ENCODE data around the gene TULP1. TPM values are rescaled to one million over a fixed set of nuclear protein-coding genes. Genes with fewer than 3 reads are reported as not detected.

TULP1 gene
- total and polyA plus RNA-seq, 2 of the 8 experiments (the other 6 are each of a cell fraction or from before 2014, with no cell fraction given), result 3.2 to 6.8 TPM

- Histone ChIP-seq H4K5ac (ENCODE audit: insufficient read length, low read depth, low read length) (no peak overlapping the region), H3K4me3 (ENCODE audit: extremely low read depth in 1 of 4, insufficient read depth in 2 of 4, low read depth in 3 of 4, low read length in 4 of 4) (no peak overlapping the region), H4K91ac (replicated peaks; ENCODE audit: insufficient read length, low read length) (no peak overlapping the region), H3K27me3 (replicated peaks in 1 of 4; ENCODE audit: control insufficient read depth in 3 of 4, extremely low read depth in 1 of 4, insufficient read depth in 3 of 4, low read length in 3 of 4) (0 out of 7 replicates have a peak, but pooled peaks cover 0 to 2% (median 0%) of the 10 kb centered on the region in 4 experiments), H2BK15ac (ENCODE audit: low read length) (no peak overlapping the region), H4K8ac (ENCODE audit: extremely low read depth, insufficient read depth, low read length) (no peak overlapping the region), H2BK120ac (replicated peaks; ENCODE audit: low read depth, low read length) (no peak overlapping the region), H3K9ac (replicated peaks in 1 of 4; ENCODE audit: extremely low read depth in 1 of 4, low read depth in 3 of 4, low read length in 3 of 4) (no peak overlapping the region), H3K4me2 (ENCODE audit: insufficient read depth in 1 of 2, low read depth in 2 of 2, low read length in 2 of 2) (no peak overlapping the region), H3K79me2 (ENCODE audit: control insufficient read depth in 1 of 2, insufficient read depth in 2 of 2, low read length in 2 of 2) (no peaks in the 10 kb centered on the region), H3K23me2 (ENCODE audit: low read depth, low read length) (no peaks in the 10 kb centered on the region), H3K14ac (ENCODE audit: insufficient read length) (no peak overlapping the region), H3K9me3 (ENCODE audit: insufficient read depth in 2 of 2, low read depth in 1 of 2, low read length in 1 of 2) (no peaks in the 10 kb centered on the region), H3K56ac (replicated peaks; ENCODE audit: insufficient read length, low read depth, low read length) (no peak overlapping the region), H3K27ac (ENCODE audit: low read depth, low read length) (no peak overlapping the region), H3K36me3 (ENCODE audit: control insufficient read depth in 2 of 4, insufficient read depth in 4 of 4, low read length in 3 of 4) (no peaks in the 10 kb centered on the region), H4K20me1 (replicated peaks in 1 of 2; ENCODE audit: control insufficient read depth in 1 of 2, insufficient read depth in 2 of 2, low read length in 2 of 2) (no peaks in the 10 kb centered on the region), H2AFZ (ENCODE audit: low read length) (no peak overlapping the region), H3K18ac (ENCODE audit: extremely low read depth, low read length) (no peak overlapping the region), H3K4me1 (replicated peaks in 1 of 4; ENCODE audit: control insufficient read depth in 3 of 4, insufficient read depth in 4 of 4, low read length in 3 of 4) (peaks cover 0 to 8% (median 7%) of the 10 kb centered on the region in 4 experiments; a peak in 6 of 7 replicates), H3K23ac (ENCODE audit: insufficient read length) (no peak overlapping the region), H2AK5ac (ENCODE audit: low read depth, low read length) (no peak overlapping the region), H3K79me1 (ENCODE audit: low read depth, low read length) (no peaks in the 10 kb centered on the region), H3K4ac (replicated peaks; ENCODE audit: insufficient read length, low read depth, low read length) (no peak overlapping the region), H2BK20ac (ENCODE audit: low read length) (no peak overlapping the region), H2BK5ac (ENCODE audit: low read depth, low read length) (no peak overlapping the region), H2BK12ac (ENCODE audit: low read depth, low read length) (no peak overlapping the region)
- POLR2A ChIA-PET (ENCODE audit: partially characterized antibody), result interaction anchor here (1.2 to 2.1 kb wide), 2 partner anchors 25 to 53 kb away, joined by 6 to 9 read pairs; no protein-coding TSS in a partner anchor
- 87% methylated on average over 3 of the region's 3 CpGs; no CpG with 5 or more reads in 1 of the 2 experiments for WGBS, 2 experiments (ENCODE audit: extremely low coverage in 1 of 2, insufficient coverage in 1 of 2, insufficient read length in 1 of 2, insufficient replicate concordance in 2 of 2, low coverage in 1 of 2, low lambda C conversion rate in 2 of 2, missing lambda C conversion rate in 1 of 2)
- DNase-seq (ENCODE audit: low read depth in 1 of 2, low spot score in 2 of 2) (no peak), FAIRE-seq (no peak)
- CTCF ChIA-PET (ENCODE audit: partially characterized antibody), result interaction anchor here (1.1 to 32.2 kb wide), 12 partner anchors 8 to 215 kb away, joined by 3 to 521 read pairs (median 12); partner anchors contain the start of gene TULP1
- TF ChIP-seq CHD1 (IDR thresholded peaks at IDR 0.05; ENCODE audit: low read depth, low read length), result no peak
These were observed 11.8 kb upstream of the TULP1 start for GRCh38 chr6:35524380-35525020.
